ENCODE data around the gene EID3.
"Not testable (repeated sequence)": the region's sequence is repeated elsewhere in the genome, so short reads cannot be mapped to it uniquely, and the experiment has no call there.

EID3 gene
- 6.6 to 7.7 reads per million in 2 experiments for total RNA-seq

- peak; percentile 85 for DNase-seq (ENCODE audit: low read depth)
These were observed at the start of gene EID3 for GRCh38 chr12:104303538-104304151. Gene EID3, plus strand, starts transcription at chr12:104303739. Its CDS starts 196 bp downstream, at chr12:104303935.

- DNase-seq (ENCODE audit: low read depth) = no peak
These were observed 45.5 kb upstream of the EID3 start for GRCh38 chr12:104257913-104258472.

- no peak for DNase-seq (ENCODE audit: low read depth)
These were observed 45.0 kb upstream of the EID3 start for GRCh38 chr12:104258476-104259067.

- no peak for DNase-seq (ENCODE audit: low read depth)
These were observed 40.5 kb upstream of the EID3 start for GRCh38 chr12:104263026-104263425.

- DNase-seq (ENCODE audit: low read depth) = no peak
These were observed 39.8 kb upstream of the EID3 start for GRCh38 chr12:104263580-104264358.

GRCh38 chr12:104265436-104265835 lies 38.1 kb upstream of the EID3 start:
- DNase-seq (ENCODE audit: low read depth) = not testable (repeated sequence)

GRCh38 chr12:104272938-104273337 lies 30.6 kb upstream of the EID3 start:
- DNase-seq (ENCODE audit: low read depth) = no peak

- no peak for DNase-seq (ENCODE audit: low read depth)
These were observed 30.0 kb upstream of the EID3 start for GRCh38 chr12:104273503-104273902.

- no peak for DNase-seq (ENCODE audit: low read depth)
These were observed 28.7 kb upstream of the EID3 start for GRCh38 chr12:104274811-104275210.

- DNase-seq (ENCODE audit: low read depth) = no peak
These were observed 27.9 kb upstream of the EID3 start for GRCh38 chr12:104275689-104276088.

- no peak for DNase-seq (ENCODE audit: low read depth)
These were observed 27.0 kb upstream of the EID3 start for GRCh38 chr12:104276273-104277131.

- DNase-seq (ENCODE audit: low read depth) = no peak
These were observed 24.4 kb upstream of the EID3 start for GRCh38 chr12:104279164-104279563.

- no peak for DNase-seq (ENCODE audit: low read depth)
These were observed 23.4 kb upstream of the EID3 start for GRCh38 chr12:104280111-104280510.

- DNase-seq (ENCODE audit: low read depth) = no peak
These were observed 22.7 kb upstream of the EID3 start for GRCh38 chr12:104280717-104281458.

- no peak for DNase-seq (ENCODE audit: low read depth)
These were observed 21.9 kb upstream of the EID3 start for GRCh38 chr12:104281636-104282035.

GRCh38 chr12:104282109-104282508 lies 21.4 kb upstream of the EID3 start:
- DNase-seq (ENCODE audit: low read depth) = no peak

GRCh38 chr12:104285740-104286515 lies 17.6 kb upstream of the EID3 start:
- DNase-seq (ENCODE audit: low read depth) = no peak

- peak; percentile 81 for DNase-seq (ENCODE audit: low read depth)
These were observed 16.7 kb upstream of the EID3 start for GRCh38 chr12:104286516-104287482.

Measured in T follicular helper cell (primary cell).